ENCODE measurements around the gene TMEM132D. TPM values are rescaled to one million over a fixed set of nuclear protein-coding genes. Genes with fewer than 3 reads are reported as not detected.

The TMEM132D gene
- total and polyA plus RNA-seq, 2 of the 4 experiments (the other 2 are of a cell fraction) = not detected

DNA sequence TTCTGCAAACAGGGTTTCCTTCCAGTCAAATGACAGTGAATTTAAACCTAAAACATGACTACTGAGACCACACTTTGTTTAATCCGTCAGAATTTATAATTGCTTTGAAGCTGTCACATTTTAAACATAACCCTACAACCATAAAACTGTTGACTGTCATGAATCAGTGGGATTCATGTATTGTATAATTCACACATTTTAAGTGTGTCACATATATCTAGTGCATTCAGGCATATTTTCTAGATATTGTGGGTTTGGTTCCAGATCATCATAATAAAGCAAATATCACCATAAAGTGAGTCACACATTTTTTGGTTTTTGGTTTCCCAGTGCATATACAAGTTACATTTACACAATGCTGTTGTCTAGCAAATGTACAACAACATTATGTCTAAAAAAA, 304.4 kb downstream of the TMEM132D start:
- H2BK5ac ChIP-seq (ENCODE audit: low read depth, low read length, poor library complexity, severe bottlenecking) = no peak overlapping the region
- no peak overlapping the region for H2BK20ac ChIP-seq (ENCODE audit: low read depth, low read length)
- no peak overlapping the region for H4K5ac ChIP-seq (ENCODE audit: low read depth, low read length)
- no peak overlapping the region for H2BK15ac ChIP-seq (ENCODE audit: low read depth, low read length)
- no peak overlapping the region for H3K9ac ChIP-seq (ENCODE audit: low read depth, low read length)
- dilution Hi-C loops (cut with HindIII; ENCODE audit: low sequenced_read_pairs, unreplicated experiment) = no loop called here
- H3K4me1 ChIP-seq (ENCODE audit: control insufficient read depth, insufficient read depth, low read length) = no peaks in the 10 kb centered on the region
- H2AK9ac ChIP-seq (replicated peaks; ENCODE audit: low read depth, low read length, poor library complexity) = no peak overlapping the region
- no peak overlapping the region for H3K27ac ChIP-seq (ENCODE audit: insufficient read depth, low read length)
- H3K79me1 ChIP-seq (ENCODE audit: low read depth in 1 of 2, low read length in 2 of 2) = no peaks in the 10 kb centered on the region
- TF ChIP-seq MAZ (IDR thresholded peaks at IDR 0.05; ENCODE audit: borderline replicate concordance, low read depth, low read length) (no peak), NFE2L2 (IDR thresholded peaks at IDR 0.05; ENCODE audit: low read depth, low read length) (no peak), RAD21 (IDR thresholded peaks at IDR 0.05; ENCODE audit: low read length) (no peak), BHLHE40 (IDR thresholded peaks at IDR 0.05; ENCODE audit: low read depth, low read length) (no peak), MAFK (IDR thresholded peaks at IDR 0.05; ENCODE audit: low read depth, low read length) (no peak), RCOR1 (IDR thresholded peaks at IDR 0.05; ENCODE audit: insufficient replicate concordance, low read length) (no peak), RFX5 (IDR thresholded peaks at IDR 0.05; ENCODE audit: low read depth, low read length) (no peak), MXI1 (IDR thresholded peaks at IDR 0.05; ENCODE audit: borderline replicate concordance, low read depth, low read length) (no peak), SMC3 (IDR thresholded peaks at IDR 0.05; ENCODE audit: low read depth, low read length) (no peak), FOS (IDR thresholded peaks at IDR 0.05; ENCODE audit: low read depth, low read length) (no peak)
- TF ChIP-seq, protein P1, sequence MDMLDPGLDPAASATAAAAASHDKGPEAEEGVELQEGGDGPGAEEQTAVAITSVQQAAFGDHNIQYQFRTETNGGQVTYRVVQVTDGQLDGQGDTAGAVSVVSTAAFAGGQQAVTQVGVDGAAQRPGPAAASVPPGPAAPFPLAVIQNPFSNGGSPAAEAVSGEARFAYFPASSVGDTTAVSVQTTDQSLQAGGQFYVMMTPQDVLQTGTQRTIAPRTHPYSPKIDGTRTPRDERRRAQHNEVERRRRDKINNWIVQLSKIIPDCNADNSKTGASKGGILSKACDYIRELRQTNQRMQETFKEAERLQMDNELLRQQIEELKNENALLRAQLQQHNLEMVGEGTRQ (IDR thresholded peaks at IDR 0.05; ENCODE audit: low read depth, low read length) = no peak
- TF ChIP-seq, protein P2, sequence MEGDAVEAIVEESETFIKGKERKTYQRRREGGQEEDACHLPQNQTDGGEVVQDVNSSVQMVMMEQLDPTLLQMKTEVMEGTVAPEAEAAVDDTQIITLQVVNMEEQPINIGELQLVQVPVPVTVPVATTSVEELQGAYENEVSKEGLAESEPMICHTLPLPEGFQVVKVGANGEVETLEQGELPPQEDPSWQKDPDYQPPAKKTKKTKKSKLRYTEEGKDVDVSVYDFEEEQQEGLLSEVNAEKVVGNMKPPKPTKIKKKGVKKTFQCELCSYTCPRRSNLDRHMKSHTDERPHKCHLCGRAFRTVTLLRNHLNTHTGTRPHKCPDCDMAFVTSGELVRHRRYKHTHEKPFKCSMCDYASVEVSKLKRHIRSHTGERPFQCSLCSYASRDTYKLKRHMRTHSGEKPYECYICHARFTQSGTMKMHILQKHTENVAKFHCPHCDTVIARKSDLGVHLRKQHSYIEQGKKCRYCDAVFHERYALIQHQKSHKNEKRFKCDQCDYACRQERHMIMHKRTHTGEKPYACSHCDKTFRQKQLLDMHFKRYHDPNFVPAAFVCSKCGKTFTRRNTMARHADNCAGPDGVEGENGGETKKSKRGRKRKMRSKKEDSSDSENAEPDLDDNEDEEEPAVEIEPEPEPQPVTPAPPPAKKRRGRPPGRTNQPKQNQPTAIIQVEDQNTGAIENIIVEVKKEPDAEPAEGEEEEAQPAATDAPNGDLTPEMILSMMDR (conservative IDR thresholded peaks at IDR 0.05; ENCODE audit: low read depth, low read length) = no peak
- H3K4me3 ChIP-seq (ENCODE audit: insufficient read depth, low read depth, low read length) = no peak overlapping the region
- CTCF ChIA-PET = no interaction called here
- no peak overlapping the region for H2AK5ac ChIP-seq (ENCODE audit: low read depth, low read length)
- no peak for DNase-seq
- H4K20me1 ChIP-seq (ENCODE audit: insufficient read depth, low read length) = no peaks in the 10 kb centered on the region
- H2BK120ac ChIP-seq (ENCODE audit: low read depth, low read length) = no peak overlapping the region
- no peak overlapping the region for H4K8ac ChIP-seq (ENCODE audit: low read depth in 2 of 2, low read length in 2 of 2)
- peaks cover 7% of the 10 kb centered on the region; the same call in 1 of the 2 replicates for H3K9me3 ChIP-seq (ENCODE audit: control insufficient read depth, insufficient read depth, low read length)
- H4K91ac ChIP-seq (ENCODE audit: insufficient read depth, low read depth, low read length) = no peak overlapping the region
- H3K4me2 ChIP-seq (ENCODE audit: low read depth, low read length) = no peak overlapping the region
- H3K4ac ChIP-seq (ENCODE audit: low read depth, low read length) = no peak overlapping the region
- intact Hi-C loops (cut with micrococcal nuclease) = no loop called here
- H3K18ac ChIP-seq (ENCODE audit: low read depth, low read length) = no peak overlapping the region
- no peaks in the 10 kb centered on the region for H3K9me1 ChIP-seq (ENCODE audit: insufficient read depth, low read length)
- POLR2A ChIA-PET (ENCODE audit: unreplicated experiment) = no interaction called here
- in situ Hi-C loops (cut with MboI; ENCODE audit: low sequenced_read_pairs) = no loop called here
- no peaks in the 10 kb centered on the region for H3K36me3 ChIP-seq (ENCODE audit: control insufficient read depth, insufficient read depth, low read length)
- no TSS peak for BruUV-seq (replicated peaks)
- no peak overlapping the region for H2AFZ ChIP-seq (replicated peaks; ENCODE audit: low read length, poor library complexity)
- no peak for ATAC-seq (ENCODE audit: low read depth)
- H3K23ac ChIP-seq (ENCODE audit: low read depth, low read length) = no peak overlapping the region
- H3K14ac ChIP-seq (replicated peaks; ENCODE audit: low read depth, low read length) = no peak overlapping the region
- WGBS, 2 experiments (ENCODE audit: extremely low coverage in 2 of 2, insufficient read length in 1 of 2) = no CpG with 5 or more reads among the region's 1 CpG
- no peak overlapping the region for H3K56ac ChIP-seq (ENCODE audit: extremely low read depth, insufficient read depth, low read length)
- H3K27me3 ChIP-seq (ENCODE audit: control insufficient read depth, insufficient read depth, low read length) = no peaks in the 10 kb centered on the region
